NCI-H2196 (cell line): ENCODE results near the gene PCNT.

ENCODE experiments used
- DNase-seq: peaks from one replicate; lab custom pipeline; 2025; ENCODE audit not compliant: unreplicated experiment; lab: John Stamatoyannopoulos, UW

PCNT gene

DNA sequence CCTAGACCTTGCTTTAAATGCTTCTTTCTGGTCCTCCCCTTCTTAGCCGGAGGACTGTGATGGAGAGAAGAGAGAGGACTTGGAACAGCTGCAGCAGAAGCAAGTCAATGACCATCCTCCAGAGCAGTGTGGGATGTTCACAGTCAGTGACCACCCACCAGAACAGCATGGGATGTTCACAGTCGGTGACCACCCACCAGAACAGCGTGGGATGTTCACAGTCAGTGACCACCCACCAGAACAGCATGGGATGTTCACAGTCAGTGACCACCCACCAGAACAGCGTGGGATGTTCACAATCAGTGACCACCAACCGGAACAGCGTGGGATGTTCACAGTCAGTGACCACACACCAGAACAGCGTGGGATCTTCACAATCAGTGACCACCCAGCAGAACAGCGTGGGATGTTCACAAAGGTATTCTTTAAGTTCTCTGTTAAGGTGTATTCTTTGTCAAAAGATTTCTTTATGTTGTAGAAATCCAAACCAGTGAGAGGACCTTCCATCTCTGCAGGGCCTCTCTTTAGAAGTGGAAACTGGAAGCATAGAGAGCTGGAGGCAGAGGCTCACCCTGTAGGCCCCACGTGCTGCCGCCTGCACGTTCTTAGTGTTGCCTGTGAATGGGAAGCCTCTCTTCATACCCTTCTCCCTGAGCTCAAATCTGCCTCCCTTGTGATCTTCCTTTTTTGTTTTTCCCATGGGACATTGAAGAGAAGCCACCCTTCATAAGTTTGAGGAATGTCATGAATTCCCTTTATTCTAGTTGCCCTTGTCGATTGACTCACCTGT lies 10.6 kb downstream of the PCNT start:
- no peak for DNase-seq

DNA sequence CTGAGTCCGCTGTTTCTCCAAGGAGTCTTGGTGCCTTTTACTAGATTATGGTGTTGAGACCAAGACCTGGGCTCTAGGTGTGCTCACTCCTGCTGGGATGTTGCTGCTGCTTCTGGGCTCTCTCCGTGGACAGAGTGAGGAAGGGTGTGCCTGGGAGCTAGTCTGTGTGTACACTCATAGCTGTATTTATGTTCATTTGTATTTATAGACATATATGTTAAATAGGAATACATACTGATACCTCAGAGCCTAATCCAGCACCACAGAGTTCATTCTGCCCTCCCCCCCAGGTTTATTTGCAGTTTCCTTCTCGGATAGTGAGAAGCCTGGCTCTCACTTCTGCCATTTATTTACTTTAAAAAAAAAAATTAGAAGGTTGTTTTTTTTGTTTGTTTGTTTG lies 12.6 kb downstream of the PCNT start:
- DNase-seq, result no peak

DNA sequence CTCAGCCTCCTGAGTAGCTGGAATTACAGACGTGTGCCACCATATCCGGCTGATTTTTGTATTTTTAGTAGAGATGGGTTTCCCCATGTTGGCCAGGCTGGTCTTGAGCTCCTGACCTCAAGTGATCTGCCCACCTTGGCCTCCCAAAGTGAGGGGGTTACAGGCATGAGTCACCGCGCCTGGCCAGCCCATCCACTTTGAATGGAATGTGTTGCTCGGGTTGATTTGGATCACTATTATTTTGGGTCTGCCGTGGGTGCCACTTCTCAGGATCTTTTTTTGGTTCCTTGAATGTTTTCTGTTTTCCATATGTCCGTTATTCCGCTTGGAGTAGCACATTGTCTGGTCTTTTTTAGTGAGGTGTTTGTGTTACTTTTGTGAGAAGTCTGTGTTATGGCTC lies 17.0 kb downstream of the PCNT start:
- no peak for DNase-seq

DNA sequence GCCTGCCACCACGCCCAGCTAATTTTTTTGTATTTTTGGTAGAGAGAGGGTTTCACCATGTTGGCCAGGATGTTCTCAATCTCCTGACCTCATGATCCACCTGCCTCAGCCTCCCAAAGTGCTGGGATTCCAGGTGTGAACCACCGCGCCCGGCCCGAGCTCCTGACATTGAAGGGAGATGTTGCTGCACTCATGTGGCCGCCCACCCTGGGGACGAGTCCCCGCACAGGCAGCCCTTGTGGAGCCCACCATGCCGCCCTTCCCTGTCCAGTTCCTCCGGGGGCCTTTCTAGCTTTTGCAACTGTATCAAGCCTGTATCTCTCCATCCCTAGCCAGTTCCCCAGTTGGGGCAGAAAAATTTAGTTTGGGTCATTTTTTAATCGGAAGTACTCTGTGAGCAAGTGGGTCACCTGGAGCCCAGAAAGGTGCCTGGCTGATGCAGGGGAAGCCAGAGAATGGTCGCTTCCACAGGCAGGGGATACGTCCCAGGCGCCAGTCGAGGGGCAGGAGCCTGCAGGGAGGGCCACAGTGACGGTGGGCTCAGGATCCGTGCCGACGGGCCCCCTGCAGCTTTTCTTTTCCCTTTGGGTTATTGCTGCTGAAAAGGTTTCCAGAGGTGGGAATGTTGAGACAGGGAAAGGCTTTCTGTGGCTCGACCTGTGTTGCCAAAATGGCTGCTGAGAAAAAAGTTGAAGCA lies 20.4 kb downstream of the PCNT start:
- DNase-seq, result no peak

DNA sequence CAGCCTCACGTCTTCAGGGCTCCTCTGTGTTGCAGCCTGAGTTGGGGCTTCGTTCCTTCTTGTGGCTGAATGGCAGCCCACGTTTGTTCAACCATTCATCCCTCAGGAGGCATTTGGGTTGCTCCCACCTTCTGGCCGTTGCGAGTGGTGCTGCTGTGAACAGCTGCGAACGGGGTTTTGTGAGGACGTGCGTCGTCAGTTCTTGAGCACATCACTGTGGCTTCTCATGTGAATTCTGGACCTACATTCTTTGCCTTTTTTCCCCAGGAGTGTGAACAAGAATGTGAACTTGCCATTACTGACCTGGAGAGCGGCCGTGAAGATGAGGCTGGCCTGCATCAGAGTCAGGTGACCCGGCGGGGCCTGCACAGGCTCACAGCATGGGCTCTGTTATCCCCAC lies 21.9 kb downstream of the PCNT start:
- no peak for DNase-seq

DNA sequence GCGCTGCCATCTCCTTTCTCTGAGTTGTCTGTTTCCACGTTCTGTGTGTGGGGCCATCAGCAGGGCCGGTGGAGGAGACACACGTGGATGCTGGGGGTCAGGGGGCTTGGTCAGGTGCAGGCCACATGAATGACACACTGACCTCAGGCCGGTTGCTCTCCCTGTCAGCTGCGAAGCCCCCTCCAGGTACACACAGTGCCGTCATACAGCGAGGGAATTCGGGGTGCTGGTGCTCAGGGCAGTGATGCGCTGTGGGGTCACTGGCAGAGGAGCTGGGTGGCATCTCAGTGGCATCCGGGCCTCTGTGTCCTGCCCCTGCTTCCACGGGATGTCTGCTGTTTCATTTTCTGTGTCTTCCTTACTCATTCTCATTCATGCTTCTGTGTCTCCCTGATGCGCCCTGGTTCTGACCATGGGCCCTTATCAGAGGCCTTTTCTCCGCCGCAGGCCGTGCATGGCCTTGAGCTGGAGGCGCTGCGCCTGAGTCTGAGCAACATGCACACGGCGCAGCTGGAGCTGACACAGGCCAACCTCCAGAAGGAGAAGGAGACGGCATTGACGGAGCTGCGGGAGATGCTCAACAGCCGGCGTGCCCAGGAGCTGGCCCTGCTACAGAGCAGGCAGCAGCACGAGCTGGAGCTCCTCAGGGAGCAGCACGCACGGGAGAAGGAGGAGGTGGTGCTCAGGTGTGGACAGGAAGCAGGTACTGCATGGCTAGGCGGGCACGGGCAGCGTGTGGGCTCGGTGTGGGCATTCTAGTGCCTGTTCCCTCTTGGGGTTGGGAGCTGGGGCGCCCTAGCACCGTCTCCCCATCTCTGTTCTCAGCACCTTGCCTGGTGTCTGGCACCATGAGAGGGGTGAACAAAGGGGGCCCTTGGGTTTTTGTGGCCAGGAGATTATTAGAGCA lies 22.6 kb downstream of the PCNT start:
- DNase-seq, result no peak

DNA sequence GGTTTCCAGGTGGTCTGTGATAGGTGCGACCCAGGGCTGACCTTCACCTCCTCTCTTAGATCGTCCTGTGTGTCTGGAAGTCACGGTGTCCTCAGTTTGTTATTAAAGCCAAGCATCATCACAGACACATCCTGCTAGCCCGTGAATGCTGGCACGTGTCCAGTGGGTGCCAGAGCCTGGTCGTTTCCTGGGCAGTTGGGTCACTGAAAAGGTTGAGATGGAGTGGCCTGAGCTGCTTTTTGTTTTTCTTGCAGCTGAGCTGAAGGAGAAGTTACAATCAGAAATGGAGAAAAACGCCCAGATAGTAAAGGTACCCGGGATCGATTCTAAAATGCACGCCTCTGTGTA lies 23.2 kb downstream of the PCNT start:
- no peak for DNase-seq

DNA sequence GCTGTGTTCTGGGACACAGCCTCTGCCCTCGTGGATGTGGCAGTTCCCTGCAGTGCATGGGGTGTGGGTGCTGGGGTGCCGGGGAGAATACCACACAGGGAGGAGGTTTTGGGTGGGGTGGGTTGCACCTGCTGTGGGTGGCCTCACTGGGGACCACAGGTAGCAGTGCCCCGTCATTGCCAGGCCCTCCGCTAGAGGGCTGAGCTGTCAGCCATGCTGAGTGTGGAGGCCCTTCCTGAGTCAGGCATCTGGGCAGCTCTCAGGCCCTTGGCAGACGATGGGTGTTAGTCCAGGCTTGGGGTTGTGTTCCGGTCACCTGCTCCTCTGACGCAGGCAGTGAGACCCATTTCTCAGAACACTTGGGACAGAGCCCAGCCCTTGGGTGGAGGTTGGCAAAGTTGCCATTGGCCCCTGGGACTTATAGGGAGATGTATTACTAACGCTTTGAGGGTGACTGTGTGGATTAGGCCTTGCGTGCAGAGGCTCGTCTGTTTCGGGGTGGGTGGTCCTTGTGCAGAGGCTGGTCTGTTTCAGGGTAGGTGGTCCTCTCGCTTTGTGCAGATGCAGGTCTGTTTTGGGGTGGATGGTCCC lies 23.9 kb downstream of the PCNT start:
- no peak for DNase-seq

DNA sequence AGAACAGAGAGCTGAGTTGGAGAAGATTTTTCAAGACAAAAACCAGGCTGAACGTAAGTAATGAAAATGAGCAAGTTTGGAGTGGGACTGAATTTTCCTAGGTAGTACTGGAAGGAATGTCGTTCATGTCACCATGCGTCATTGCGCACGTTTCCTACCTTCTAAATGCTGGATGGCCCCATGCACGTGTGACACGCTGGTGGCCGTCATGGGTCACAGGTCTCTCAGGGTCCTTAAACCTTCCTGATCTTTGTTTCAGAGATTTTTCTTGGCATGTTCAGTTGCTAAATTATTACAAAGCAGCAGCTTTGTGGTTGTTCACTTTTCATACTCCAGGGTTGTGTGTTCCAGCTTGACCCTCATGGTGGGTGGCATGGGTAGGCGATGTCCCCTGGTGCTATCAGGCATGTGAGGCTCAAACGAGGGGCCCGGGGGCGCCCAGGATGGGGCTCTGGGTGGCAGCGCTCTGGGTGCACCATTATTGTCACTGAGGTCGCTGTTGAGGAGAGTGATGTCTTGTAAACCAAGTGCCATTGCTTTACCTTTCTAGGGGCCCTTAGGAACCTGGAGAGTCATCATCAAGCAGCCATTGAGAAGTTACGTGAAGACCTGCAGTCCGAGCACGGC lies 25.3 kb downstream of the PCNT start:
- DNase-seq, result no peak

DNA sequence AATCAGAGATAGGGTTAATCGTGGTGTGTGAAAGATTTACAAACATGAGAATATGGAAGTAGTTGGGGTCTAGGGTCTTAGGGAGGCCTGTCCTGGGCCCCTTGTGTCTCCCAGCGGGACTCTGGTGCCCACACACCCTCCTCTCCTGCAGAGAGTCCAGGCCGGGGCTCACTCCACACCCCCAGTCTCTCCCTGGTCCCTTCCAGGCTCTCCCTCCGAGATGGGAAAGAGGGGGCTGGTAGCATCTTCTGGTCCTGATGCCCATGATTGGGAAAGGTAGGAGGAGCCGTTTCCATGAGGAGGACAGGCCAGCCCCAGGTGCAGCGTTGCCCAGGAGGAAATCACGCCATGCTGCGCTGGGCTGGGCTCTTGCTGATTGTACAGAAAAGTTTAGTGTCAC lies 26.6 kb downstream of the PCNT start:
- DNase-seq, result no peak

DNA sequence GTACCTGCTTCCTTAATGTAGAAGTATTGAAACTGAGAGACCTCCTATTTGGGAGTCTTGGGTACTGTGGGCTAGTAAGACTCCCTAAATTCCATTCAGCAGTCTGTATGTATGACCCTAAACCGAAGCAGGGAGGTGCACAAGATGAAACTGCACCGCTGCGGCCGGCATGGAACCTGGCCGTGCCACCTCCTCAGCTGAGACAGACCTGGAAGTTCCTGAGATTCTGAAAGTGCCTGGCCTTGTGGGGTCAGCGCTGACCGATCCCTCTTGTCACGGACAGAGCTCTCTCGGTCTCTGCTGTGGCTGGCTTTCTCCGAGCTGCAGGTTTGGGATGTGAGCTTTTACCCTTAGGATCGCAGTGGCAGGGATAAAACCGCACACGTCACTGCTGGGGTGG lies 27.0 kb downstream of the PCNT start:
- DNase-seq, result no peak

DNA sequence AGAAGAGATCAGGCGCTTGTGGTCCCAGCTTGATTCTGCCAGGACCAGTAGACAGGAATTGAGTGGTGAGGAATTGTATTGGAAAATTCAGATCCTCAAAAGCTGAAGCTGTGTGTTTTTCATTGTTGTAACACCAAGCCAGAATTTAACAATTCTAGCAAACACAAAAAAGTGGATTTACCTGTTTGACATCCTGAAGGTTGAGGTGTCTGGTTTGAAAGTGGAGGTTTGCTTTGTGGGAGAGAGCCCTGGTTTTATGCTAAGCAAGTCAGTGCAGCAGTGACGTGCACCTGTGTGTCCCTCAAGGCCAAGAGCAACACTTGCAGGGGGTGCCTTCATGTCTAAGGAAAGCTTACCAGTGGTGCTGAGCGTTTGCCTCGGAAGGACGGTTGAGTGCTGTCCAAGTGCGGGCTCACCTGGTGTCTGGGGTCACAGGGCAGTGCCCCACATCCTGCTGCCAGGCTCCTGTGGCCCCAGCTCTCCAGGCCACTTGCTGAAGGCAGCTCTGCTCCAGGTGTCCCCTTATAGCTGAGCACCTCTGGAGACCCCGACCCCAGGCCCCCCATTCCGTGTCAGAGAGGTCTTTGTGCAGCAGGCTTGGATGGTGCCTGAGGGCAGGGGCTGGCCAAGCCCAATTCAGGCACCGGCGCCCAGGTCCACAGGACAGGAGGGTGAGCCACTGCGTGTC lies 27.7 kb downstream of the PCNT start:
- DNase-seq, result no peak

DNA sequence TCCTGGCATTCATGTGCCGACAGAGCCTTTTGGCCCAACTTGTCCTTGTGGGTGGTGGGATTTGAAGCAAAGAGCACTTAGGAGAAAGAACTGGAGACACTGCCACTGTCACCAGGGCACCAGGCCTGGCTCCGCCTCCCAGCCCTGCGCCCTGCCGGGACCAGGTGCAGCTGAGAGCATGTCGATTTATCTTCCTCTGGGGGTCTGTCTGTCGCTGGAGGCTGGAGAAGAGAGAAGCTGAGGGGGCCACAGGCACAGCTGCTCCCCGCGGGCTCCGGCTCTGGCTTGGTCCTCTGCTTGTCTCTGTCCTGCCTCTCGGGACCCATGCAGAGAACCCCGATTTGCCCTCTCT lies 28.2 kb downstream of the PCNT start:
- no peak for DNase-seq

DNA sequence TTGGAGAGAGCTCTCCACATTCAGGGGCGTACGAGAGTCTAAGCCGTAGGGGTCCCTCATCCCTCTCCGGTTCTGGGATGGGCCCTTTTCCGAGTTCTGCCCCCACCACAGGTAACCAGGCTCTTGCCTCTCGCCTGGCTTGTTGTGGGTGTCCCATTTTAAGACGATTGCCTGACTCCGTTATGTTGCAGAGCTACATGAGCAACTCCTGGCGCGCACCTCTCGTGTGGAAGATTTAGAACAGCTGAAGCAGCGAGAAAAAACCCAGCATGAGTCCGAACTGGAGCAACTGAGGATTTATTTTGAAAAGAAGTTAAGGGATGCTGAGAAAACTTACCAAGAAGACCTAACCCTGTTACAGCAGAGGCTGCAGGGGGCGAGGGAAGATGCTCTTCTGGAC lies 29.0 kb downstream of the PCNT start:
- DNase-seq, result no peak

DNA sequence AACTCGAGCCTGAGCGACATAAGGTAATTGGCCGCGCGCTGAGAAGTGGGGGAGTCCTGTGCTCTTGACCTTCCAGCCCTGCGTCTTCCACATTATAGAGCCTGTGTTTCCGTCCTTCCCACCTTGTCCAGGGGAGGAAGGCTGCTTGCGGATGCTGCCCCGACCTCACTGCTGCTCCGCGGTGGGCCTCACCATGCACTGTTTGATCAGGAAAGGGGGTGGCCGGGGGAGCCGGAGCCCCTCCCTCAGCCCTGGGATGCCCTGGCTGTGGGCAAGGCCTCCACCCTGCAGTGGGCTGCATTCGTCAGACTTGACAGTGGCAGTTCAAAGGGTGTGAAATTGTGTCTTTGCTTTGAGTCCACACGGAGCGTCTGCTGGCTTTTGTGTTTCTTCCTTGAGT lies 30.1 kb downstream of the PCNT start:
- no peak for DNase-seq

DNA sequence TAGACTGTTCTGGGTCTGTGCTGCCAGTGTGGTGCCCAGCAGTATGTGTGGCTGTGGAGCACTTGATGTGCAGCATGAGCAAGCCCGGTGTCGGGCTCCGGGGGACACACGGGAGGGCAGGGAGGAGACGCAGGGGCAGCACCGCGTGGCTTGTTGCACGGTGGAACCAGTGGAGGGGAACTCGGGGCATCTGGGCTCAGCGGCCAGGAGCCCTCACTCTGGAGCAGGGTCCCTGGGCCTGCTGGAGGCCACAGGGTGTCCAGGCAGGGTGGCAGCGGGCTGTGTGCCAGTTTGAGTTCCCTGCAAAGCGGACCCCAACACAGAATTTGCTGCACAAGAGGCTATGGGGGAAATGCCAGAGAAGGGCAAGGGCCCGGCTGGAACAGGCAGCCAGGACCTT lies 30.6 kb downstream of the PCNT start:
- no peak for DNase-seq

DNA sequence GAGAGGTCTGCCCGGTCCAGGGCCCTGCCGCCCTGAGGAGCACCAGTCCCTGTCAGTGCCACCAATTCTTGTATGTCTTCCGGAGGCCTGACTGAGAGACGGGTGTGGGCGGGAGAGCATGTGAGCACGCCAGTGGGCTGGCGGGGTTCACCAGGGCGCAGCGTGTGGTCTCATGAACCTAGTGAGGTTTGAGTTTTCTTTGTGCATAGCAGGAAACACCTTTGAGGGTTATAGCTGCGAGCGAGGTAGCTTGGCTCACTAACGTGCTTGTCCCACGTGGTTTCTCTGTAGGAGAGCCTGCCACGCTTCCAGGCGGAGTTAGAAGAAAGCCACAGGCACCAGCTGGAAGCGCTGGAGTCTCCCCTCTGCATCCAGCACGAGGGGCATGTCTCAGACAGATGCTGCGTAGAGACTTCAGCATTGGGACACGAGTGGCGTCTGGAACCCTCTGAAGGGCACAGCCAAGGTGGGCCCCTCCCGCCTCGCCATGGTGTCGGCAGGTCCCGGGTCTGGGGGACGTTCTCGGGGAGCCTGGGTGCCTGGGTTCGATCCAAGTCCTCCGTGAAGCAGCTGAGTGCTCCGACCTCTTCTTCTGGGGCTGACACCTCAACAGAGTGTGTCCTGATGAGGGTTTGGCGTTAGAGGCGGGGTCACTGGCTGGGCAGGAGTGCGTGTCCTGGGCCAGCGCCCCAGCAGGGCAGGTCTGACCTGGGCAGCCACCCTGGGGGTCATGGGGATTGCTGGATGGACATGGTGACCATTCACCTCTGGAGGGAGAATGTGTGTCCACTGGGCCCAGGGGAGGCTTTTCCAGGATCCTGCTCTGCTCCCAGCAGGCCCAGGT lies 31.4 kb downstream of the PCNT start:
- no peak for DNase-seq

DNA sequence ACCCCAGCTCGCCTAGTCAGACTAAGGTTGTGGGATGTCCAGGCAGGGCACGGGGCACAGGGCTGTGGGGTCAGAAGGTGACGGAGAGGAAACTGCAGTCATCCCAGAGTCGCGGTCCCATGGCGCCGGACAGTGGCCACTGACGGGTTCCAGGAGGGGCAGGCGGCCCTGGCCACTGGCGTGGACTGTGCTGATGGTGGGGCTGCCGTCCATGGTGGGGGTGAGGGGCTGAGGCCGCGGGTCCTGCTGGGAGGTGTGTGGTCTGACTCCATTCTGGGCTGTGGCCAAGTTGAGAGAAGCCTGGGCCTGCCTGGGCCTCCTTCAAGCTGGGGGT lies 32.0 kb downstream of the PCNT start:
- no peak for DNase-seq

DNA sequence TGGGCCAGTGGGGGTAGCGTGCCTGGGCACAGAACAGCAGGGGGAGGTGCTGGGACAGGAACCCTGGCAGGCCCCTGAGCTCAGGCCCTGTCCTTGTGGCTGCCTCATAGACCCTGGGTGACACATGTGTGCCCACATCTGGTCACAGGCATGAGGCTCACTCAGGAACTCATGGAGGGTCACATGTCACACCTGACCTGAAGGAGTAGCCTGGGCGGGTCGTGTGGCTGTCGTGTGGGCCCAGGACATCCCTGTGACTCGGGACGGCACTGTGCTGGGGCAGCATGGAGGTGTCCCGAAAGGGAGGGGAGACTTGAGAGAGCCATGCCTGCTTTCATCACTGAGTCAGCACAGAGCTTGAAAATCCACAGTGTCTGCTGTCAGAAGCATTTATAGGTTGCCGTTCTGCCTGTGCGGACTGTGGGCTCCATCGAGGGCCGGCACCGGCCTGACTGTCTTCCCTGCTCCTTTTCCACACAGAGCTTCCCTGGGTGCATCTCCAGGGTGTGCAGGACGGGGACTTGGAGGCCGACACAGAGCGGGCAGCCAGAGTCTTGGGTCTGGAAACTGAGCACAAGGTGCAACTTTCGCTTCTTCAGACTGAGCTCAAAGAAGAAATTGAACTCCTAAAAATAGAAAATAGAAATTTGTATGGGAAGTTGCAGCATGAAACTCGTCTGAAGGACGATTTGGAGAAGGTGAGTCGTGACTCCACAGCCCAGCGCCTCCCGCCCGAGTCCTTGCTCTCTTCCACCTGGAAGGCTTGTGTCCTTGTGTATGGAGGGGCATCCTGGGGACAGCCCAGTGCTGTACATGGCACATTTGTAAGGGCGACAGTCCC lies 32.8 kb downstream of the PCNT start:
- DNase-seq, result no peak
